ENCODE data around the gene SSB. TPM values are rescaled to one million over a fixed set of nuclear protein-coding genes. Genes with fewer than 3 reads are reported as not detected.

The SSB gene
- total and polyA plus RNA-seq, 9 of the 15 experiments (the other 6 are each of a cell fraction or from before 2014, with no cell fraction given): 317 to 849 (median 515) TPM

DNA sequence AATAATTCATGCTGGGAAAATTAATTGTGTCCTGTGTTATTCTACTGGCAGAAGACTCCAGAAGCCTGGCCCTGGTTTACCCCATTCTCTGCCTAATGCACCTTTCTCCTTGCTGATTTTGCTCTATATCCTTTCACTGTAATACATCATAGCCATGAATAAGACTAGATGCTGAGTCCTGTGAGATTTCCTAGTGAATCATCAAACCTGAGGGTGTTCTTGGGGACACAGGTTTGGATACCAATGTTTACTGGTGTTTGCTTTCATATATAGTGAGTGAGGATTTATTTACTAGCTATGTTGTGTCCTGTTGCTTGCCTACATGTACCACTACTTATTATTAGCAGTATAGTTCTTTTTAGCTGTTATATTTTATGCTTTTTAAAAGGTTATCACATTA lies 19.6 kb downstream of the SSB start:
- Histone ChIP-seq H4K20me1 (replicated peaks; ENCODE audit: control insufficient read depth, insufficient read depth, low read length) (no peaks in the 10 kb centered on the region), H3K9me1 (ENCODE audit: control insufficient read depth, insufficient read depth, low read length) (no peaks in the 10 kb centered on the region), H3K9me3 (replicated peaks; ENCODE audit: control insufficient read depth, insufficient read depth, low read depth, low read length) (no peaks in the 10 kb centered on the region), H3K36me3 (ENCODE audit: control insufficient read depth, insufficient read depth, low read length) (peaks cover 79% of the 10 kb centered on the region), H3K27ac (ENCODE audit: extremely low read depth, low read depth, low read length) (no peak overlapping the region), H3K4me1 (replicated peaks in 1 of 2; ENCODE audit: control insufficient read depth in 2 of 2, insufficient read depth in 2 of 2, low read length in 2 of 2) (peaks cover 4 to 6% of the 10 kb centered on the region in 2 experiments; a peak in 3 of 5 replicates), H3K79me2 (ENCODE audit: control insufficient read depth, insufficient read depth, low read length) (peaks cover 47% of the 10 kb centered on the region), H3K9ac (ENCODE audit: insufficient read depth in 1 of 2, low read depth in 2 of 2, low read length in 2 of 2) (no peak overlapping the region), H3K27me3 (ENCODE audit: control insufficient read depth in 2 of 2, insufficient read depth in 2 of 2, low read length in 2 of 2) (no peaks in the 10 kb centered on the region), H3K4me2 (ENCODE audit: insufficient read depth, low read length) (no peak overlapping the region), H3K4me3 (no peak overlapping the region), H2AFZ (ENCODE audit: low read depth, low read length) (no peak overlapping the region)
- in situ Hi-C loops (cut with MboI) (no loop called here), intact Hi-C loops (cut with micrococcal nuclease) (no loop called here)
- FAIRE-seq (no peak), ATAC-seq (no peak), DNase-seq (ENCODE audit: extremely low read depth in 1 of 4, low spot score in 3 of 4) (no peak)
- CTCF ChIA-PET (ENCODE audit: low intra/inter-chr PET ratio): interaction anchor here (0.5 kb wide), 1 partner anchor 60 kb away, joined by 4 read pairs; no protein-coding TSS in a partner anchor
- POLR2A ChIA-PET: interaction anchor here (0.6 to 6.0 kb wide), 7 partner anchors 9 to 1112 kb away, joined by 3 to 26 read pairs (median 3); partner anchors contain the start of gene UBR3
- BruUV-seq (replicated peaks): no TSS peak
- TF ChIP-seq ZFP36 (IDR thresholded peaks at IDR 0.05; ENCODE audit: low read depth, low read length, partially characterized antibody): no peak
- no peak for TF ChIP-seq TBL1XR1 (IDR thresholded peaks at IDR 0.05; ENCODE audit: low read length in 2 of 2)
- no peak for TF ChIP-seq C11orf30 (IDR thresholded peaks at IDR 0.05; ENCODE audit: low read depth)
- TF ChIP-seq STAT5A (IDR thresholded peaks at IDR 0.05; ENCODE audit: borderline replicate concordance, low read length): no peak
- no peak for TF ChIP-seq KAT8 (IDR thresholded peaks at IDR 0.05; ENCODE audit: low read depth)
- TF ChIP-seq FOXJ2 (tag; IDR thresholded peaks at IDR 0.05): no peak
- no peak for TF ChIP-seq MTA2 (IDR thresholded peaks at IDR 0.05; ENCODE audit: low read depth)
- no peak for TF ChIP-seq TAF9B (IDR thresholded peaks at IDR 0.05; ENCODE audit: partially characterized antibody)
- no peak for TF ChIP-seq ZNF133 (CRISPR knock-in tag; IDR thresholded peaks at IDR 0.05)
- no peak for TF ChIP-seq MCM2 (IDR thresholded peaks at IDR 0.05; ENCODE audit: low read depth)
- no peak for TF ChIP-seq TOE1 (IDR thresholded peaks at IDR 0.05; ENCODE audit: borderline replicate concordance)
- no peak for TF ChIP-seq TOE1 (CRISPR knock-in tag; IDR thresholded peaks at IDR 0.05; ENCODE audit: borderline replicate concordance, low read depth)
- TF ChIP-seq L3MBTL2 (IDR thresholded peaks at IDR 0.05): no peak
- no peak for TF ChIP-seq DACH1 (IDR thresholded peaks at IDR 0.05; ENCODE audit: partially characterized antibody)
- TF ChIP-seq DNMT1 (IDR thresholded peaks at IDR 0.05): no peak
- no peak for TF ChIP-seq EGR1 (conservative IDR thresholded peaks at IDR 0.05)
- TF ChIP-seq, protein P1, sequence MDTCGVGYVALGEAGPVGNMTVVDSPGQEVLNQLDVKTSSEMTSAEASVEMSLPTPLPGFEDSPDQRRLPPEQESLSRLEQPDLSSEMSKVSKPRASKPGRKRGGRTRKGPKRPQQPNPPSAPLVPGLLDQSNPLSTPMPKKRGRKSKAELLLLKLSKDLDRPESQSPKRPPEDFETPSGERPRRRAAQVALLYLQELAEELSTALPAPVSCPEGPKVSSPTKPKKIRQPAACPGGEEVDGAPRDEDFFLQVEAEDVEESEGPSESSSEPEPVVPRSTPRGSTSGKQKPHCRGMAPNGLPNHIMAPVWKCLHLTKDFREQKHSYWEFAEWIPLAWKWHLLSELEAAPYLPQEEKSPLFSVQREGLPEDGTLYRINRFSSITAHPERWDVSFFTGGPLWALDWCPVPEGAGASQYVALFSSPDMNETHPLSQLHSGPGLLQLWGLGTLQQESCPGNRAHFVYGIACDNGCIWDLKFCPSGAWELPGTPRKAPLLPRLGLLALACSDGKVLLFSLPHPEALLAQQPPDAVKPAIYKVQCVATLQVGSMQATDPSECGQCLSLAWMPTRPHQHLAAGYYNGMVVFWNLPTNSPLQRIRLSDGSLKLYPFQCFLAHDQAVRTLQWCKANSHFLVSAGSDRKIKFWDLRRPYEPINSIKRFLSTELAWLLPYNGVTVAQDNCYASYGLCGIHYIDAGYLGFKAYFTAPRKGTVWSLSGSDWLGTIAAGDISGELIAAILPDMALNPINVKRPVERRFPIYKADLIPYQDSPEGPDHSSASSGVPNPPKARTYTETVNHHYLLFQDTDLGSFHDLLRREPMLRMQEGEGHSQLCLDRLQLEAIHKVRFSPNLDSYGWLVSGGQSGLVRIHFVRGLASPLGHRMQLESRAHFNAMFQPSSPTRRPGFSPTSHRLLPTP (IDR thresholded peaks at IDR 0.05; ENCODE audit: borderline replicate concordance, extremely low read depth, insufficient read length): no peak
- TF ChIP-seq ZMIZ1 (IDR thresholded peaks at IDR 0.05; ENCODE audit: low read depth in 2 of 2, low read length in 2 of 2): no peak
